NCI-H345 (cell line): Measurements from ENCODE around the gene HNRNPUL1.
"Not testable (repeated sequence)": the region's sequence is repeated elsewhere in the genome, so short reads cannot be mapped to it uniquely, and the experiment has no call there.

Source experiments
- DNase-seq: peaks from one replicate; lab custom pipeline; 2025; lab: John Stamatoyannopoulos, UW

HNRNPUL1 gene

DNA sequence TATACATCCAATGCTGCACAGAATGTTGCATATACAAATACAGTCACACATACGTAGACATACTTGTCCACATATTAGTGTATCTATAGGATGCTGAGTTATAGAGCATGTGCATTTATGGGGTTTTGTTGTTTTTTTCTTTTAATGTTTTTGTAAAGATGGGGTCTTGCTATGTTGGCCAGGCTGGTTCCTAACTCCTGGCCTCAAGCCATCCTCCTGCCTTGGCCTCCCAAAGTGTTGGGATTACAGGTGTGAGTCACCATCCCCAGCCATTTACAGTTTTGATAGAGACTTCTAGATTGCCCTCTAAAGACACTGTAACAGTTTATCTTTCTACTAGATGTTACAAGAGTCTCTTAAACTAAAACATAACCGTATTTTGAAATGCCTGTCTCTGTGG, 14.3 kb downstream of the HNRNPUL1 start:
- DNase-seq = no peak

DNA sequence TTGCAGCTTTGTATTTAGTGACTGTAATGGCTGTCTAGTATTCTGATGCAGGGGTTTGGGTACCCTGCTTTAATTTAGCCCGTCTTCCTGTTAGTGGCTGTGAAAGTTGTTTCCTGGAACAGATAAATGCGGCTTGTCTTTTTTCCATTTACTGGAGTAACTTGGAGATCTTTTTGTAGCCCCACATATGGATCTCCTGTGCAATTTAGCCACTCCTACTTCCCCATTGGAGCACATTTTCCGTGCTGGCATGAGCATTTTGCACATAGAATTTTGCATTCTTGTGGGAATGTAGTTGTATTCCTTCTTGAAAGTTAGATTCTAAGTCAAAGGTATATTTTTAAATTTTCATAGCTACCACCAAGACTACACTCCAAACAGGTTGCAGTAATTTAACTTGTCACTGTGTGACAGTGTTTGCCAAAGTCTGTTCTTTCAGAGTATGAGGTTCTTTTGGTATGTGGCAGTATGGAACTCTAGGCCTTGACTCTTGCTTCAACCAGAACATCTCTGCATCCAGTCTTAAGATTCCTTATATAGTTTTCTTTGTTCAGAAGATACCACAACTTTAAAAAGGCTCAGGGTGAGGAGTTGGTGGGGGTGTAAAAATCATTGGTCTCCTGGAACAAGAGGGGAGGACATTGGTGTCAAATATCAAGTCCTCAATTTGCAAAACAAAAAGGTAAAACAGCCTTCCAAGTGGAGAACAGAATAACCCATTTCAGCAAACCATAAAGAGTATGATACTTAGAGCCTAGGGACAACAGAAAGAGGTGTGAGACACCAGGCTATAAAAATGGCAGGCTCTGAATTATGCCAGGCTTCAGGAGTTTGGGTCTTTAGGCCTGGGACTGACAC, 24.7 kb downstream of the HNRNPUL1 start:
- DNase-seq = no peak

DNA sequence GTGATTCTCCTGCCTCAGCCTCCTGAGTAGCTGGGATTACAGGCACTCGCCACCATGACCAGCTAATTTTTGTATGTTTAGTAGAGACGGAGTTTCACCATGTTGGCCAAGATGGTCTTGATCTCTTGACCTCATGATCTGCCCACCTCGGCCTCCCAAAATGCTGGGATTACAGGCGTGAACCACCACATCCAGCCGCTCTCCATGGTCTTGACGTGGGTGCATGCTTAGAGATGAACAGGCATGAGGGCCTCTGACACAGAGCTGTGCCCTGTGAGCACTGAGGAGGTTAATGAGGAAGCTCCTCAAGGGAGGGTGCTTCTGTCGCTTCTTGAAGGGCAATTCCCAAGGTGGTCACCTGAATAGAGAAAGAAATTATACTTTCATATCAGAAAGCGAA, 25.6 kb downstream of the HNRNPUL1 start:
- not testable (repeated sequence) for DNase-seq

GRCh38 chr19:41294393-41294792, 30.2 kb downstream of the HNRNPUL1 start:
- no peak for DNase-seq

DNA sequence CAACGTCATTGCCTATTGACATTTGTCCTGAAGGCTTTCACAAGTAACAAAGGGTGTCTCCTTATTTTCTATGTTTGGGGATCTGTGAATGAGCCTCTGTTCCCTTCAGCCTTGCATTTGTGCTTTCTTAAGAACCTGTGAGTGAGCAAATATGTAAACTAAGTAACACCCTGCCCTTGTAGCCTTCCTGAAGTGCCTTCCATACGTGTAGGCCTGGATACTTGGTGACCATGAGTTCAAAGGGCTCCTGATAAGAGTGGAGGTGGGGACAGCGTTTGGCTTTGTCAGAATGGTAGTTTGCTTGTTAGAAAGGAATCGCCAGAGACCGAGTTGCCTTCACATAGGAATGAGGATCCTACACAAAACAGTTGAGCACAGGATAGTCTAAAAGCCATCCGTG, 31.3 kb downstream of the HNRNPUL1 start:
- no peak for DNase-seq

DNA sequence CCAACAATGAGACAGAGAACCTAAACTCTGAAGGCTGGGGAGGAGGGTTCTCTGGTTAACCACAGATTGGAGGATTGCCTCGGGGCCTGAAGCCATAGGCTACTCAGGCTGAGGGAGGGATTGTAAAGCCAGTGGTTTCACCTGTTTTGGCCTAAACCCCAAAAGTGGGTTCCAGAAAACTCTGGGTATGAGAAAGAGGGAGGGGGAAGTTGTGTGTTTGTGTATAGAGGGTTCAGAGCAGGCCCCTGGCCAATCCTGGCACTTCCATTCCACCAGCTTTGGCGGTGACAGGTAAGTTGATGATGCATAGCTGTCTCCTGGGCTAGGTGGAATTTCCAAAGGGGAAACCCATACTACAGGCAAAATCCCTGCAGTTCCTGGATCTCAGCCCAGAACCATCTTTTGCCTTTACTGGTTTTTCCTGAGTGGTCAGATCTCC, 32.3 kb downstream of the HNRNPUL1 start:
- no peak for DNase-seq

- no peak for DNase-seq
These were observed 33.6 kb downstream of the HNRNPUL1 start for GRCh38 chr19:41297628-41298347.

DNA sequence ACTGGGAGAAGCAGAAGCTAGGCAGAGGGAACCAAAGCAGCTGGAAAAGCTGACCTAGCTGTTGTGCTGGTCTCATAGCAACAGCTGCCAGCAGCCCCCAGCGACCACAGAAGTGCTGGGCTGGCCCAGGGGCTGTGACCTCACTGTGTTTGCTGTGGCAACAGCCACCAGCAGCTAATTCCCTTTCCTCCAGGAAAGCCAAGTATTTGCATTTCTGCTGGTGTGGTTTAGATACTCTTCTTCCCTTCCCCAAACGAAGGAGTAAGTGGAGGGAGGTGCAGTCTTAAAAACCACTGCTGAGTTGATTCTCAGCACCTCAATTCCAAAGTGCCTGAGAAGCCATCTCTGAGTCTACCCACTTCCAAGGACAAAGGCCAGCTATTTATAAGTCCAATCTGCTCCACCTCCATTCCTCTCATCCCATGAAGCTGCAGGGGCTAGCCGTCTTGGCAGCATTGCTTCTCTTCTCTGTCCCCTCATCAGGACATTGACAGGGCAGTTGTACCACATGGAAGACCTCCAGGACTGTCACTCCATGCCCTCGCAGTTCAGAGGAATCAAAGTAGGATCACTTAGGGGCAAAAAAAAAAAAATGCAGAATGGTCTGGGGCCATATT, 34.3 kb downstream of the HNRNPUL1 start:
- no peak for DNase-seq

- no peak for DNase-seq
These were observed 35.0 kb downstream of the HNRNPUL1 start for GRCh38 chr19:41299046-41299754.

DNA sequence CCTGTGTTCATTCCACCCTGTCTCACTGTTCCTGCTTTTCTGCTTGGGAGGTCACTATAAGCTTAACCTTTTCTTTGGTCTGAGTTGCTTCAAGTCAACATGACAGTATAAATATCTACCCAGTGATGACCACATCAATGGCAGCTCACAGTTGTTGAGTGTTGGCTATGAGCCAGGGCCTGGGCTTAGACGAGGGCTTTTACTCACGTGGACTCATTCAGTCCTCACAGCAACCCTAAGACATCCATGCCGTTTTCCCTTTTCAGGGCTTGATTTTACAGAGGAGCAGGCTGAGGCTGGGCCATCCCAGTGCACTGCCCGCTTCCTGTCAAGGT, 35.5 kb downstream of the HNRNPUL1 start:
- DNase-seq = no peak

DNA sequence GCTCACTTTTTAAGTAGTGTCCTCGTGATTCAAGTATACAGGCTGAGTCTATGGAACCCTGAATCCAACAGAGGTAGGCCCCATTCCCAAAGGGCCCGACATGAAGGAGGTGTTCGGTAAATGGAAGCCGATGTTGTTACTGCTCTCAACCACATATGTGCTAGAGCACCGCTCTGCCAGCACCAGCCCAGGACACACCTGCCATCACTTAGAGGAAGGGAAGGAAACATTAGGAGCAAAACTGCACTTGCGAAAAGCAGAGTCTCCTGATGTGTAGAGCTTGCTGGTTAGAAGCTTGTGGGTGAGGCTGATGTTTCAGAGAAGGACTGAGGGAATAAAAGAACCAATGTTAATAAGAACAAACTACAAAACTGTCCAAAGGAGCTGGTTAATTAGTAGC, 36.4 kb downstream of the HNRNPUL1 start:
- no peak for DNase-seq

DNA sequence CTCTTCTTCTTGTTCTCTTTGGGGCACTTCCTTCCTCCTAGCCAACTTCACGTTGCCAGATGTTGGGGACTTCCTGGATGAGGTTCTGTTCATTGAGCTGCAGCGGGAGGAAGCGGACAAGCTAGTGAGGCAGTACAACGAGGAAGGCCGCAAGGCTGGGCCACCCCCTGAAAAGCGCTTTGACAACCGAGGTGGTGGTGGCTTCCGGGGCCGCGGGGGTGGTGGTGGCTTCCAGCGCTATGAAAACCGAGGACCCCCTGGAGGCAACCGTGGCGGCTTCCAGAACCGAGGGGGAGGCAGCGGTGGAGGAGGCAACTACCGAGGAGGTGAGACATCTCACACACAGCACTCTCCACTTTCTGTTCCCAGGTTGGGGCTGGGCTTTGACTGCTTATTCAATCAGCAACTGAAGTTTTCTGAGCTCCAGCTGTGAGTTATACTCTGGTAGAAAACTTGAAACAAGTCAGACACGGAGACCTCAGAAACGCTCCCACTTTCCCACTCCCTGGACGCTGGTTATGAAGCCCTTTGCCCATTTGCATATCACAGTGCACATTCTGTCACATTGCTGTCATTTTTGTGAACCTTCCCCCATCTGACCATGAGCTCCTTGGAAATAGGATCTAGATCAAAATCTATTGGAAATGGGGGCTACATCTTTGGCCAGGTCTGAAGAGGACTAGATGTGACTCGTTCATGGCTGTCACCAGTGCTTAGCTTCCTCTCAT, 38.6 kb downstream of the HNRNPUL1 start:
- no peak for DNase-seq

DNA sequence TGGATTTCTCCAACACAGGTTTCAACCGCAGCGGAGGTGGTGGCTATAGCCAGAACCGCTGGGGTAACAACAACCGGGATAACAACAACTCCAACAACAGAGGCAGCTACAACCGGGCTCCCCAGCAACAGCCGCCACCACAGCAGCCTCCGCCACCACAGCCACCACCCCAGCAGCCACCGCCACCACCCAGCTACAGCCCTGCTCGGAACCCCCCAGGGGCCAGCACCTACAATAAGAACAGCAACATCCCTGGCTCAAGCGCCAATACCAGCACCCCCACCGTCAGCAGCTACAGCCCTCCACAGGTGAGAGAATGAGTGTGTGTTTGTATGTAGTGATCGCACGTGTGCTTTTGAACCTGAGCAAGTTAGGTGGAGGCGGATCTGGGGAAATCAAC, 39.8 kb downstream of the HNRNPUL1 start:
- no peak for DNase-seq

- DNase-seq = no peak
These were observed 40.7 kb downstream of the HNRNPUL1 start for GRCh38 chr19:41304706-41305483.

GRCh38 chr19:41305927-41306793, 42.0 kb downstream of the HNRNPUL1 start:
- DNase-seq = no peak

DNA sequence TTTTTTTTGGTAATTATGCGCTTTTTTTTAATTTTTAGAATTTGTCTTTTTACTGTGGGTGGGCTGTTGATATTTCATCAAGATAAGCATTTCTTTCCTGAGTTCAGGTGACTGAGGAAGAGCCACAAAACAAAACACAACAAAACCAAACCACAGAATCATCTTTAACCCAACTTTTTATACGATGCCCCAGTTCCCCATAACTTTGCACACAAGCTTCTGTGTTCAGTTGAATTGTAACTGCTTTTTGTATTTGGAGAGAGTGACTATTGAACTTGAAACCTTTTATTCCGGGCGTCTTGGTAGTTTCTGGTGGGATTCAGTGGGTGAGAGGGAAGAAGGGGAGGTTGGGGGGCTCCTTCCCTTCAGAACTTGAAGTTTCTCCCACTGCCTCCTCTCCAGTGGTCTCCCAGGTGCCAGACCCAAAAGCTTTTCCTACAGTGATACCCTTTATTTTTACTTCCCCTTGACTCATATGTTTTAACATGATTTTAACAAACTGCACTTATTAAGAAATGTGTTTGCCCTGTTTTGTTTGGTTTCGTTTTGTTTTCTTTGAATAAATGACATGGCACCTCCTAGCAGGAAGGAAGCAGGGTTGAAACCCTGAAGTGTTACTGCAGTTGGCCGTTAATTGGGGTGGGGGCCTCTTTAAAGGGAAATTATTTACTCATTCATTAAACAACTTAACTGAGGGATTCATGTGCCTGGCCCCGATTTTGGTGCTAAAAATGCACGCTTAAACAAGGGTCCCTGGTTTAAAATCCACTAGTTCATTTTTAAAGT, 43.1 kb downstream of the HNRNPUL1 start:
- DNase-seq = no peak

DNA sequence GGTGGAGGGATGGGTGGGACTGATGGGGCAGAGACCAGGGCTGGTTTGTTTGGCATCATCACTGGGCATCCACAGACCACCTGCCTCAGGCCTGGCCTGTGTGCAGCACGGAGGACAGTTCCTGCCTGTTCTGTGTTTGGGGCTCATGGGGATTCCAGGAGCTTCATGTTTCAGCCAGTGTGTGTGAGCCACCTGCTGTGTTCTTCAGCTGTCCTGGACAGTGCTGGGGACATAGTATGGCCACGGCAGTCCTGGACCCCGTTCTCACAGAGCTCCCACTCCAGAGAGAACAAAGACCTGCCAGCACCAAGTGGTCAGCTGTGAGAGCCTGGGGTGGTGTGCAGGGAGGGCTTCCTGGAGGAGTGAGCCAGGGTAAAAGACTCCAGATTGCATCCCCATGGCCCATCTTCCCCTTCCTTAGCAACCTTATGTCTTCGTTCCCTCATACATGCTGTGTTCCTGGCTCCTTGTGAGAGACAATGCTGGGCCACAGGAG, 43.8 kb downstream of the HNRNPUL1 start:
- no peak for DNase-seq

DNA sequence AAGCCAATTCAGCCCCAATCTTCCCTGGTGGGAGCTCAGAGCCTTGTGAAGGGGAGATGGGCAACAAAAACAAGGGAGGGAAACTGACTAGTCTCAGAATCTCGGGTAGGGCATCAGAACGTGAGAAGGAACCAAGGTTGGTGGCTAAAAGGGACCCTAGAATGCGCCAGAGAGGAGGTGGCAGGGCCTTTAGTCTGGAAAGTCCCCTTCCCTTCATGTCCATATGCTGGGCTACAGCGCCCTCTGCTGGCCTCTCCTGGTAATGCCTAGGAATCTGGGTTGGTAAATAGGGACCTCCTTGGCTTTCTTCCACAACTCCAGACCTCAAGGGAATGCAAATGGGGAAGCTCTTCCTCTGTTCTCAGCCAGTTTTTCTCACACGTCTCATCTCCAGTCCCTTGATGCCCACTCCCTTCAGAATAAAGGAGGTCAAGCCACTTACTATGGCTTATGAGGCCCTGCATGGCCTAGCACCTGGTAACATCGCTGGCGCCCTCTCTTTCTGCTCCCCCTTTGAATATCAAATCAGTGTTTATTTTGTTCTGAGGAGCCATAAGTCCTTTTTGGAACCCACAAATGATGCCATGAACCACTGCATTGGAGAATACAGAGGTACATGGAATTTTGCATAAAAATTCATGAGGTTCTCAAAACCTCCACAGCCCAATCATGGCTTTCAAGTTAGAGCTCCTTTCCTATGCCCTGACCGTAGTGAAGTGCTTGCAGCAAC, 44.4 kb downstream of the HNRNPUL1 start:
- peak; percentile 77 for DNase-seq
